NT2/D1 (cell line): Measurements from ENCODE around the gene HS3ST5.

ENCODE experiments used
- YY1 ChIP-seq: IDR thresholded peaks from 2 replicates; pipeline ENCODE4 v1.6.1; 2011; ENCODE audit not compliant: insufficient read length, insufficient read depth
- ZNF274 ChIP-seq: IDR thresholded peaks from 2 replicates; pipeline ENCODE4 v1.6.1; 2011; ENCODE audit warnings: mild to moderate bottlenecking, low read depth, low read length

DNA sequence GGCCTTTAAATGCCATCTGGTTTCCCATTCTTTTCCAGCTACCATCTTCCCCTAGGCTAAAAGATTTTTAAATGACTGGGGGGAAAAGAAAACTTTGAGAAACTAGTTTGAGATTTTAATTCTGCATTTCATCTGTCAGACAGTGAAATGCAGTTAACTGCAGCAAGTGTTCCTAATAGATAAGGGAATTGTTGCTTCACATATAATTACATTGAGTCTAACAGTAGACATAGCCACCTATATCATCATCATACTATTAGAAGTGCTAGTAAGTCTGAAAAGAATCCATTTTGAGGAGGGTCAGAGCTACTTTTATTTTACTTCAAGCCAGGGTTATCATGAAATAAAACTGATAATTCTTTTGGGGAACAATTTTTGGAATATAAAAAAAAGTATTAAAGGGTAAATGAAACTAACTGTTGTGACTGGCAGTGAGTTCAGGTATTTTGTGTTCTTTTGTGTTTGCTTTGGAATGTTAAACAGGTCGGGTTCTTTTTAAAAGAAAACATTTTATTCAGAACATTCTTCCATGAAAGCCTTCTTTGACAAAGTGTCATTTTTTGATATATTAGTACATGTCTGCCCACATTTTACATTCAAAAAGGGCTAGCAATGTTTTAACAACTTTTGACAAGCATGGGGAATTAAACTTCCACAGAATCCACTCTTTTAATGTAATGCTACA, 170.1 kb downstream of the HS3ST5 start:
- TF ChIP-seq YY1 (no peak), ZNF274 (no peak)
